Stimulated activated CD4-positive, alpha-beta T cell treated with anti-CD3 and anti-CD28 coated beads, Interleukin-1b, Interleukin-23, amount 100 ng/mL, for 4 hours (primary cell): ENCODE results near the gene ACSL6.

Experiments
- DNase-seq, 2 donors: peaks; one replicate each; pipeline ENCODE4 v3.0.0-alpha.2; 2020; ENCODE audit warnings: low read depth in 2 of 2

ACSL6 gene

GRCh38 chr5:131979816-131980215 is 31.6 kb downstream of the ACSL6 start:
- DNase-seq = no peak

- no peak for DNase-seq
Observed at GRCh38 chr5:131977212-131977604, 34.2 kb downstream of the ACSL6 start.

GRCh38 chr5:131976414-131977211 is 34.8 kb downstream of the ACSL6 start:
- no peak for DNase-seq

GRCh38 chr5:131974956-131975726 is 36.3 kb downstream of the ACSL6 start:
- no peak for DNase-seq

GRCh38 chr5:131974622-131974955 is 36.9 kb downstream of the ACSL6 start:
- DNase-seq = peak in 1 of 2 donors; percentile 5

- no peak for DNase-seq
Observed at GRCh38 chr5:131974016-131974415, 37.4 kb downstream of the ACSL6 start.

- no peak for DNase-seq
Observed at GRCh38 chr5:131973089-131973712, 38.3 kb downstream of the ACSL6 start.

- DNase-seq = no peak
Observed at GRCh38 chr5:131968396-131968954, 43.0 kb downstream of the ACSL6 start.

- no peak for DNase-seq
Observed at GRCh38 chr5:131966551-131966950, 44.9 kb downstream of the ACSL6 start.

GRCh38 chr5:131965826-131966415 is 45.5 kb downstream of the ACSL6 start:
- no peak for DNase-seq

- no peak for DNase-seq
Observed at GRCh38 chr5:131959906-131960305, 51.6 kb downstream of the ACSL6 start.

GRCh38 chr5:131959136-131959535 is 52.3 kb downstream of the ACSL6 start:
- no peak for DNase-seq

- no peak for DNase-seq
Observed at GRCh38 chr5:131957721-131958441, 53.6 kb downstream of the ACSL6 start.

- no peak for DNase-seq
Observed at GRCh38 chr5:131953969-131954368, 57.5 kb downstream of the ACSL6 start.

- no peak for DNase-seq
Observed at GRCh38 chr5:131952301-131952857, 59.1 kb downstream of the ACSL6 start.

GRCh38 chr5:131950706-131951105 is 60.8 kb downstream of the ACSL6 start:
- no peak for DNase-seq

GRCh38 chr5:131947445-131947844 is 64.0 kb downstream of the ACSL6 start:
- DNase-seq = no peak

- no peak for DNase-seq
Observed at GRCh38 chr5:131945551-131946168, 65.8 kb downstream of the ACSL6 start, which contains the start of gene MEIKIN. Gene MEIKIN (minus strand): TSS chr5:131945663. CDS start chr5:131945505, 158 bp downstream.

GRCh38 chr5:131944702-131945550 is 66.5 kb downstream of the ACSL6 start:
- no peak for DNase-seq

GRCh38 chr5:131943916-131944315 is 67.5 kb downstream of the ACSL6 start:
- DNase-seq = no peak
